H9 (cell line): ENCODE results near the gene THSD7B. TPM values are rescaled to one million over a fixed set of nuclear protein-coding genes. Genes with fewer than 3 reads are reported as not detected.

Source experiments
- DNase-seq: peaks from one replicate; pipeline ENCODE4 v3.0.0-alpha.2; 2017
- H2AFZ ChIP-seq: one replicate; pipeline ENCODE4 v1.6.1; 2013; ENCODE audit warnings: mild to moderate bottlenecking, low read length, control low read depth, moderate library complexity
- H2AK5ac ChIP-seq: 2 replicates; pipeline ENCODE4 v1.6.1; 2013; ENCODE audit warnings: low read length, control low read depth, mixed read lengths; ENCODE audit not compliant: insufficient read length
- H2BK120ac ChIP-seq: one replicate; pipeline ENCODE4 v1.6.1; 2013; ENCODE audit warnings: low read depth, mild to moderate bottlenecking, low read length, control low read depth, inconsistent platforms; ENCODE audit not compliant: poor library complexity, severe bottlenecking
- H2BK12ac ChIP-seq: 2 replicates; pipeline ENCODE4 v1.6.1; 2013; ENCODE audit warnings: low read length, control low read depth, mixed read lengths, low read depth; ENCODE audit not compliant: insufficient read length
- H2BK15ac ChIP-seq: 2 replicates; pipeline ENCODE4 v1.6.1; 2013; ENCODE audit warnings: low read depth, low read length, control low read depth
- H2BK20ac ChIP-seq: one replicate; pipeline ENCODE4 v1.6.1; 2013; ENCODE audit warnings: low read depth, mild to moderate bottlenecking, low read length, control low read depth, inconsistent platforms; ENCODE audit not compliant: poor library complexity, severe bottlenecking
- H2BK5ac ChIP-seq: 2 replicates; pipeline ENCODE4 v1.6.1; 2013; ENCODE audit warnings: low read length, control low read depth, mixed read lengths; ENCODE audit not compliant: insufficient read length
- H3K14ac ChIP-seq: 2 replicates; pipeline ENCODE4 v1.6.1; 2013; ENCODE audit warnings: low read length, control low read depth; ENCODE audit not compliant: insufficient read depth
- H3K18ac ChIP-seq: 2 replicates; pipeline ENCODE4 v1.6.1; 2013; ENCODE audit warnings: low read depth, mild to moderate bottlenecking, mixed read lengths, low read length, control low read depth; ENCODE audit not compliant: insufficient read length
- H3K23ac ChIP-seq: 2 replicates; pipeline ENCODE4 v1.6.1; 2013; ENCODE audit warnings: low read length, control low read depth, mixed read lengths, low read depth; ENCODE audit not compliant: insufficient read length
- H3K23me2 ChIP-seq: 2 replicates; pipeline ENCODE4 v1.6.1; 2013; ENCODE audit warnings: low read depth, mild to moderate bottlenecking, mixed read lengths, low read length, control low read depth; ENCODE audit not compliant: insufficient read length, poor library complexity, severe bottlenecking
- H3K27ac ChIP-seq: 2 replicates; pipeline ENCODE4 v1.5.1; 2013; ENCODE audit warnings: low read length, control low read depth, mixed read lengths, low read depth; ENCODE audit not compliant: insufficient read length
- H3K27me3 ChIP-seq: 2 replicates; pipeline ENCODE4 v1.6.1; 2013; ENCODE audit warnings: low read length, control low read depth, inconsistent platforms; ENCODE audit not compliant: insufficient read depth
- H3K4ac ChIP-seq: 2 replicates; pipeline ENCODE4 v1.6.1; 2013; ENCODE audit warnings: low read depth, mild to moderate bottlenecking, control low read depth, inconsistent platforms, low read length, moderate library complexity
- H3K4me1 ChIP-seq: 2 replicates; pipeline ENCODE4 v1.6.1; 2013; ENCODE audit warnings: low read length, control low read depth, inconsistent platforms; ENCODE audit not compliant: insufficient read depth
- H3K4me2 ChIP-seq: 2 replicates; pipeline ENCODE4 v1.6.1; 2013; ENCODE audit warnings: low read length, control low read depth, mixed read lengths; ENCODE audit not compliant: insufficient read length, insufficient read depth
- H3K56ac ChIP-seq: 2 replicates; pipeline ENCODE4 v1.6.1; 2013; ENCODE audit warnings: low read depth, mild to moderate bottlenecking, mixed read lengths, low read length, control low read depth; ENCODE audit not compliant: insufficient read length
- H3K79me1 ChIP-seq: 2 replicates; pipeline ENCODE4 v1.6.1; 2013; ENCODE audit warnings: low read depth, mild to moderate bottlenecking, moderate library complexity, low read length, control low read depth, inconsistent platforms; ENCODE audit not compliant: insufficient read depth, poor library complexity, severe bottlenecking
- H3K79me2 ChIP-seq: 2 replicates; pipeline ENCODE4 v1.6.1; 2013; ENCODE audit warnings: low read length, control low read depth, inconsistent platforms; ENCODE audit not compliant: insufficient read depth
- H3K9ac ChIP-seq: 2 replicates; pipeline ENCODE4 v1.6.1; 2013; ENCODE audit warnings: low read length, control low read depth, mixed read lengths; ENCODE audit not compliant: insufficient read length; ENCODE audit errors: extremely low read depth
- H3K9me3 ChIP-seq: one replicate; pipeline ENCODE4 v1.6.1; 2013; ENCODE audit warnings: low read depth, low read length, inconsistent platforms; ENCODE audit not compliant: control insufficient read depth
- H3T11ph ChIP-seq: one replicate; pipeline ENCODE4 v1.6.1; 2013; ENCODE audit warnings: mild to moderate bottlenecking, low read length, control low read depth, inconsistent platforms
- H4K20me1 ChIP-seq: one replicate; pipeline ENCODE4 v1.6.1; 2013; ENCODE audit not compliant: control insufficient read depth, insufficient read length, insufficient read depth
- H4K5ac ChIP-seq: 2 replicates; pipeline ENCODE4 v1.6.1; 2013; ENCODE audit warnings: low read depth, mild to moderate bottlenecking, mixed read lengths, low read length, control low read depth; ENCODE audit not compliant: insufficient read length
- H4K8ac ChIP-seq: replicated peaks from 2 replicates; pipeline ENCODE4 v1.6.1; 2013; ENCODE audit warnings: low read length, control low read depth, mixed read lengths, low read depth; ENCODE audit not compliant: insufficient read length
- H4K91ac ChIP-seq: 2 replicates; pipeline ENCODE4 v1.6.1; 2013; ENCODE audit warnings: low read depth, mild to moderate bottlenecking, moderate library complexity, mixed read lengths, low read length, control low read depth; ENCODE audit not compliant: insufficient read length
- H3K27ac Mint-ChIP-seq, 3 experiments: 2 replicates in 2 of 3; 3 replicates in 1 of 3; pipeline ENCODE4 v1.8.0; 2020 to 2021; ENCODE audit warnings: mixed read lengths in 3 of 3, mild to moderate bottlenecking in 1 of 3, moderate library complexity in 1 of 3
- H3K27me3 Mint-ChIP-seq: 2 replicates; pipeline ENCODE4 v1.8.0; 2021; ENCODE audit warnings: low read depth, mild to moderate bottlenecking, moderate library complexity, mixed read lengths
- H3K36me3 Mint-ChIP-seq, 3 experiments: 2 replicates in 2 of 3; 3 replicates in 1 of 3; pipeline ENCODE4 v1.8.0; 2020 to 2021; ENCODE audit warnings: low read depth in 3 of 3, mixed read lengths in 3 of 3; ENCODE audit not compliant: insufficient read depth in 1 of 3
- H3K4me1 Mint-ChIP-seq, 2 experiments: 2 replicates each; pipeline ENCODE4 v1.8.0; 2020; ENCODE audit warnings: mixed read lengths in 2 of 2
- H3K4me3 Mint-ChIP-seq, 2 experiments: 2 replicates in 1 of 2; 3 replicates in 1 of 2; pipeline ENCODE4 v1.8.0; 2020 to 2021; ENCODE audit warnings: mild to moderate bottlenecking in 2 of 2, mixed read lengths in 2 of 2, moderate library complexity in 1 of 2
- H3K9me3 Mint-ChIP-seq, 2 experiments: 2 replicates in 1 of 2; 3 replicates in 1 of 2; pipeline ENCODE4 v1.8.0; 2020; ENCODE audit warnings: mild to moderate bottlenecking in 2 of 2, mixed read lengths in 2 of 2, moderate library complexity in 1 of 2
- WGBS: extraction: QIAGEN DNeasy Blood & Tissue Kit; methylation state at CpG from one replicate; pipeline ENCODE4 v1.1.7; 2013; ENCODE audit warnings: missing lambda C conversion rate, low lambda C conversion rate, mixed read lengths; ENCODE audit not compliant: insufficient read length; ENCODE audit errors: extremely low coverage; 5-methylcytosine and 5-hydroxymethylcytosine counted together
- total RNA-seq: library from RNA; stranded (reverse); gene quantifications from 2 replicates; pipeline ENCODE4 v1.2.1, GENCODE V29; 2021
- TF ChIP-seq, protein P1 (sequence below): fragments of 200-600 bp; sonication (generic); conservative IDR thresholded peaks from 3 replicates; pipeline ENCODE4 v1.8.0; 2021; ENCODE audit warnings: antibody characterized with exemption, mild to moderate bottlenecking

THSD7B gene
- total RNA-seq, 1 experiment from 2014 or later: 0.85 TPM

DNA sequence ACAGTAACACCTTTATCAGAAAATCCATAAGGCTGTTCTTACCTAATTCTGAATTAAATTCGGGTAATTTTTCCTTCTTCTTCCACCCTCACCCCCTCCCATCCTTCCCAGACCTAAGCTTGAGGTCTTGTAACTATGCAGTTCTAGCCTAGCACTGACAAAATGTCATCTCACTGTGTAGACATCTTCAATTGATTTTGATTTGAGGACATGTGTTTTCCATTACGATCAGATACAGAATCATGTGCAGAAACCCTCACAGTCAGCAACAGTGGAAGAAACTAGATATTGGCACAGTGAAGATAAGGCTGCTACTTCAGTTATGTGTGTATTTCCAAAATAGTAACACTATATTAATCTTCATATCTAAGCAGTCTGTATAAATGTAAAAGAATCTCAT is 244.6 kb downstream of the THSD7B start:
- H3K4me2 ChIP-seq: no peak overlapping the region
- H3K9ac ChIP-seq: no peak overlapping the region
- no peak overlapping the region for H3K56ac ChIP-seq
- no peak overlapping the region for H3K23ac ChIP-seq
- H3K4me3 Mint-ChIP-seq: no peak overlapping the region
- no peak overlapping the region for H3K14ac ChIP-seq
- no peaks in the 10 kb centered on the region for H3K4me1 ChIP-seq
- H2BK12ac ChIP-seq: no peak overlapping the region
- no peak overlapping the region for H2AK5ac ChIP-seq
- H2BK5ac ChIP-seq: no peak overlapping the region
- TF ChIP-seq, protein P1, sequence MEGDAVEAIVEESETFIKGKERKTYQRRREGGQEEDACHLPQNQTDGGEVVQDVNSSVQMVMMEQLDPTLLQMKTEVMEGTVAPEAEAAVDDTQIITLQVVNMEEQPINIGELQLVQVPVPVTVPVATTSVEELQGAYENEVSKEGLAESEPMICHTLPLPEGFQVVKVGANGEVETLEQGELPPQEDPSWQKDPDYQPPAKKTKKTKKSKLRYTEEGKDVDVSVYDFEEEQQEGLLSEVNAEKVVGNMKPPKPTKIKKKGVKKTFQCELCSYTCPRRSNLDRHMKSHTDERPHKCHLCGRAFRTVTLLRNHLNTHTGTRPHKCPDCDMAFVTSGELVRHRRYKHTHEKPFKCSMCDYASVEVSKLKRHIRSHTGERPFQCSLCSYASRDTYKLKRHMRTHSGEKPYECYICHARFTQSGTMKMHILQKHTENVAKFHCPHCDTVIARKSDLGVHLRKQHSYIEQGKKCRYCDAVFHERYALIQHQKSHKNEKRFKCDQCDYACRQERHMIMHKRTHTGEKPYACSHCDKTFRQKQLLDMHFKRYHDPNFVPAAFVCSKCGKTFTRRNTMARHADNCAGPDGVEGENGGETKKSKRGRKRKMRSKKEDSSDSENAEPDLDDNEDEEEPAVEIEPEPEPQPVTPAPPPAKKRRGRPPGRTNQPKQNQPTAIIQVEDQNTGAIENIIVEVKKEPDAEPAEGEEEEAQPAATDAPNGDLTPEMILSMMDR: no peak
- H3K4me1 Mint-ChIP-seq: no peaks in the 10 kb centered on the region
- no peak overlapping the region for H3K18ac ChIP-seq
- WGBS: no CpG with 5 or more reads among the region's 2 CpGs
- no peaks in the 10 kb centered on the region for H3K9me3 Mint-ChIP-seq
- H3K23me2 ChIP-seq: no peaks in the 10 kb centered on the region
- no peak overlapping the region for H3T11ph ChIP-seq
- DNase-seq: no peak
- no peak overlapping the region for H3K27ac ChIP-seq
- no peak overlapping the region for H4K91ac ChIP-seq
- no peaks in the 10 kb centered on the region for H3K27me3 Mint-ChIP-seq
- H3K36me3 Mint-ChIP-seq: no peaks in the 10 kb centered on the region
- no peak overlapping the region for H4K8ac ChIP-seq
- H4K20me1 ChIP-seq: no peaks in the 10 kb centered on the region
- no peaks in the 10 kb centered on the region for H3K9me3 ChIP-seq
- no peak overlapping the region for H2BK15ac ChIP-seq
- H2BK20ac ChIP-seq: no peak overlapping the region
- H3K27me3 ChIP-seq: no peaks in the 10 kb centered on the region
- no peak overlapping the region for H4K5ac ChIP-seq
- no peak overlapping the region for H2BK120ac ChIP-seq
- H3K79me1 ChIP-seq: no peaks in the 10 kb centered on the region
- no peaks in the 10 kb centered on the region for H3K79me2 ChIP-seq
- H2AFZ ChIP-seq: no peak overlapping the region
- H3K4ac ChIP-seq: no peak overlapping the region
- H3K27ac Mint-ChIP-seq: no peak overlapping the region
